GM19025 (cell line): ENCODE measurements around the gene SYNGR1.

Experiments
- ATAC-seq: cut with Tn5 transposase; IDR thresholded peaks from one replicate; pipeline ENCODE4 v1.9.1; 2021; ENCODE audit warnings: mild to moderate bottlenecking, low read depth, moderate library complexity; ENCODE audit not compliant: unreplicated experiment

Gene SYNGR1

DNA sequence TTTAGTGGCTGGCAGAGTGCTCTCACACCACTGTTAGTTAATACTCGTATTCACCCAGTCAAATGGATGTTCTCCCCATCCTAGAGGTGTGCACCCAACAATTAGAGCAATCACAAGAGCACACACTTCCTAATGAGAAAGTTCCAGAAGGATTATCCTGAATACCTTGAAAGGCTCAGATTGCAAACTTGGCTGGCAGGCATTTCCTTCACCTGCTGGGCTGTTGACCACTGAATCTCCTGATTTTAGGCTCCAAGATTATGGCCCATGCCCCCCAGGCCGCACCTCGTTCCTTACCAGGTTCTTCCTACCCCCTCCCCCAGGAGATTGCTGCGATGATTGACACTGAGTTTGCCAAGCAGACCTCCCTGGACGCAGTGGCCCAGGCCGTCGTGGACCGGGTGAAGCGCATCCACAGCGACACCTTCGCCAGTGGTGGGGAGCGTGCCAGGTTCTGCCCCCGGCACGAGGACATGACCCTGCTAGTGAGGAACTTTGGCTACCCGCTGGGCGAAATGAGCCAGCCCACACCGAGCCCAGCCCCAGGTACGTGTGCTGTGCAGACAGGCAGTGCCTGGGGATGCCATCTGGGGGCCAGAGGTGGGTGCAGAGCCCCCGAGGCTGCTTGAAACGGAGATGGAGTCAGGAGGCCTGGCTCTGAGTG, 76.7 kb downstream of the SYNGR1 start:
- no peak for ATAC-seq

DNA sequence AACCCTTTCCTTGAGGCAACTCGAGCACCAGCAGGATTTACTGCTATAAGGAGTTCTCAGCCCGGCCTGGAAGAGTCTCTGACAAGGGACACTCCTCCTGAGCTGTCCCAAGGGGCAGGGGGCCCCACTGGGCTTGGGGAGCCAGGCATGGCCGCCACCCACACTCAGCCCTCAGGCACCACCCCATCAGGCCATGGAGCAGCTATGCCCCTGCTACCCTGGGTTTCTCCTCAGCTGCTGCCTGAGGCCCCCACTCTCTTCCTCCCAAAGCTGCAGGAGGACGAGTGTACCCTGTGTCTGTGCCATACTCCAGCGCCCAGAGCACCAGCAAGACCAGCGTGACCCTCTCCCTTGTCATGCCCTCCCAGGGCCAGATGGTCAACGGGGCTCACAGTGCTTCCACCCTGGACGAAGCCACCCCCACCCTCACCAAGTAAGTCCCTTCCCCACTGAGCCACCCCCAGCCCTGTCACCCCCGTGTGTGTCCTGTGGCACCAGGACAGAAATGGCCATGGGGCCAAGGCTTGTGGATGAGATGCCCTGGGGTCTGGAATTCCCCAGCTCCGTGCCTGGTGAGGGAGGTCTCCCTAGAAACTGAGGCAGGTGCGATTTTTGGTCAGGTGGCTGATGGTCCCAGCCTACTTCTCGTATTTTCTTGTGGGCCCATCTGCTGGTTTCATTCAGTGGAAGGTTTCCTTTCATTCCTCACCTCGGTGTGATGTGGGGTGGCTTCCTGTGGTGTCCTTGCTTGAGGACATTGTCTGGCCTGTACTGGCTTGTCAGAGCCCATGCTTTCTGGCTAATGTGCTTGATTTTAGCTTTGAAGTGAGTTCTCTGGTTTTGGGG, 78.2 kb downstream of the SYNGR1 start:
- no peak for ATAC-seq

DNA sequence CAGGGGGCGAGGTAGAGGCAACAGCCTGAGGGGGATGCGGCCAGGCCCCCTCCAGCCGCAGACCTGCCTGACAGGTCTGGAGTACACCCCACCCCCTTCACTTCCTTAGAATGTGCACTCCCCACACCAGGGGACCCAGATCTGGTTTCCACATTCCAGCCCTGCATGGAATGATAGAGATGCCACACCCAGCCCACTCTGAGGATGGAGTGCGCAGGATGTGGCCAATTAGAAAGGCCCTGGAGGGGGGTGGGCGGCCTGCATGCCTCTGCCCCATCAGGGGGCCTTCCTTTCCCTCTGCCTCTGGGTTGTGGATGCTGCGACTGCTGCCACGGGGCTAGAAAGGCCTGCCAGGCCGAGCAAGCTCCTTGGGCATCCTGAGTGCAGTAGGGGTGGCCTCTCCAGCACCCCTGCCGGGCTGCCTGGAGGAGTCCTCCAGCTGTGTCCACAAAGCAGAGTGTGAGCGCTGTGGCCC, 78.8 kb downstream of the SYNGR1 start:
- no peak for ATAC-seq

DNA sequence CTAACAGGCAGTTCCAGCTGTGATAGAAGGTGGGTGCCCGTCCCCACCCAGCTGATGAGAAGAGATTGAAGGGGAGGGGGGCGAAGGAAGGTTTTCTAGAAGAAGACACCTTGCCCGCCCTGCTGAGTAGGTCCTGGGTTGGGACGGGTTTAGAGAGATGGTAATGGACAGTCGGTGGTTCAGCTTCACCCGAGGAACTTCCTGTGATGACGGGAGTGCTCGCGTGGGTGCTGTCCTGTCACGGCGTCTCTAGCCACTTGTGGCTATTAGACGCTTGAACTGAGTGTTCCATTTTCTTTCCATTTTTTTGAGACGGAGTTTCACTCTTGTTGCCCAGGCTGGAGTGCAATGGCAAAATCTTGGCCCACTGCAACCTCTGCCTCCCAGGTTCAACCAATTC, 79.4 kb downstream of the SYNGR1 start:
- no peak for ATAC-seq

DNA sequence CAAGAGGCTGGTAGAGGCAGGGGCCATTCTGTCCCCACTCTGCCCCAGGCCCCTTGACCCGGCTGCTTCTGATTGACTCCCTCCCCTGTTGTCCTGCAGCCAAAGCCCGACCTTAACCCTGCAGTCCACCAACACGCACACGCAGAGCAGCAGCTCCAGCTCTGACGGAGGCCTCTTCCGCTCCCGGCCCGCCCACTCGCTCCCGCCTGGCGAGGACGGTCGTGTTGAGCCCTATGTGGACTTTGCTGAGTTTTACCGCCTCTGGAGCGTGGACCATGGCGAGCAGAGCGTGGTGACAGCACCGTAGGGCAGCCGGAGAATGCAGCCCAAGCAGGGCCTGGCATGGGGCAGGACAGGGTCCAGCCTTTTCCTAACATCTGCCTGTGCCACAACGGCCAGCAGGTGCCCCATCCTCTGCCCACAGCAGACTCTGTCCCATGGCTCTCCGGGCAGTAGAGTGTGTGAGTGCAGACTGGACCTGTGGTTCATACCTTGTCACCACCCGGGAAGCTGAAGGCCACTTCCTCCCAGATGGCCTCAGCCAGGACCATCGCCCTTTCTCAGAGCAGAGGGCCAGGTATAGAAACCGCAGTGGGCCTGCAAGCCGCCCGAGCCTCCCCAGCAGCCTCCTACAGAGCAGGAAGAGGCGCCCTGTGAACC, 80.3 kb downstream of the SYNGR1 start:
- no peak for ATAC-seq

DNA sequence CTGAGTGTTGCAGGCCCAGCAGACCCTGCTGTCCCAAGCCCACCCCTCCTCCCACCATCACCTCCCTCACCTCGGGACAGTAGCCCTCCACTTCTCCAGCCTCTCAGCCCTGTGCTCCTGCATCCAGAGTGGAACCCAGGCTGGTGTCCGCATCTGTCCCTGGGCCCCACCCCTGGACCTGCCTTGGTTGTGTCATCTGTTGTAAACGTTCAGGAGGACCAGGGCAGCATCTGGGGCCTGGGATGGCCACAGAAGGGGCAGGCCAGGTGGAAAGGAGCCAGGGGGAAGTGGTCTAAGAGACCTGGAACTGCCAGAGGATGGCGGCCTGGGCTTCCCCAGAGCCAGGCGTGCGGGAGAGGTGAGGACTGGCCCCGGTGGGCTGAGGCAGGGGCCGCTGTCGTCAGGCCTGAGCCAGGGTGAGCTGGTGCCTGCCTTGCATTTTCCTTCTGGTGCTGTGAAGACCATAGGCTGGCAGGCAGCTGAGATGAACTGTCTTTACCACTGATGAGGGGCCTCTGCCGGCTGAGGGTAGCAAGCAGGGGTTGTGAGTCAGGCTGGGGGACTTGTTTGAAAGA, 80.9 kb downstream of the SYNGR1 start:
- no peak for ATAC-seq

DNA sequence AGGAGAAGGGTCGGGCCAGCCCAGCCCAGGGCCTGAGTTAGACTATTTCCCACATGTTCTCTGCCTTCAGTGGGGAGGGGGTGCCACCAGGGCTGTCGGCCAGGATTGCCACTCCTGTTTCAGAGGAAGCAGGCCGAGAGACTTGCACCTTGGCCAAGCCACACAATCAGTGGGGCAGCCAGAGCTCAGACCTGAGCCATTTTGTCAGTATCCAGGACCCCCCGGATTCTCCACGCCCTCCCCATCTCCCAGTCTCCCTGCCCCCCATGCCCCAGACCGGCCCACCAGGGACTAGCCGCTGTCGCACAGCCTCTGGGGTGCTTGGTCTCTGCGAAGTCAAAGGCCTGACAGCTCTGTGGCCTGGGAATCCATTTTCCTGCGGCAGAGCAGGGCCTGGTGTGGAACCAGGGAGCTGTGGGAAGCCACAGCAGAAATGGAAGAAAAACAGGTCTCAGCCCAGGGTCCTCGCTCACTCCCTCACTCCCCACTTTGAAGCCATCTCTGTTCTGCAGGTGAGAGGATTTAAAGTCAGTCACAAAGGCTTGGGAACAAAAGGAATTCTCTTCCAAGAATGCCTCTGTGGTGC, 81.5 kb downstream of the SYNGR1 start:
- no peak for ATAC-seq

DNA sequence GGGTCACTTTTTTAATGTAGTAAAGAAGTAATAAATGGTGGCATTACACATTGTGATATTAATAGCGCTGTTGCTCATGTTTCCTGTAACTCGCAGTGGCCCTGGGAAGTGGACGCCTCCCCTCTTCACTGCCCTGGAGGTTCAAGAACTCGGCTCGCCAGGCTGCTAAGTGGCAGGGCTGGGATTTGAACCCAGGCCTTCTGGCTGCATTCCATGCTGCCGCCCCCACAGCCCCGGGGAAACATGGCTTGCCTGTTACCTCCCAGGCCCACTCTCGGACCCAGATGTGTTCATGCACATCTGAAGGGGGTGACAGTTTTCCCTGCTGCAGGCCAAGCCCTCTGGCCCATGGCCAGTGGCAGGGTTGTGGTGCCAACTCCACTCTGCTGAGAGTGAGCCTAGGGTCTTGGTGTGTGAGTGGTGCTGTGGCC, 82.0 kb downstream of the SYNGR1 start:
- ATAC-seq = no peak

DNA sequence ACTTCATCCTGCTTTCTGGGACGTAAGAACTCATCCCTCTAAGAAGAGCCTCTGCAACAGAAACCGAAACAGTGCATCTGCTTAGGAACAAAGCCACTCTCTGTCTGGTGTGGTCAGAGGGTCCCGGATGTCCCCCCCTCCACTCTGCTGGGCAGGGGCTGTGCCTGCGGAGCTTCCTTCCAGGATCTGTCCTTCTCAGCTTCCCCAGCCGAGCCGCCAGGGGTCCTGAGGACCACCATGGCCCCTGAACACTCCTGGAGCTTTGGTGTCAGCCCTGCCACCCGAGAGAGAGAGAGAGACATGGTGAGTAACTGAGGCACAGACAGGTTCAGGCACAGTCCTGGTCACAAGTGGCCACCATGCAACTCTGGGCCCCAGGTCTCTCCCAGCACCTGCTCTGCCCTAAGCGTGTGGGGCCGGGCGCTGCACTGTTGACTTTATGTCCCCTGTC, 82.6 kb downstream of the SYNGR1 start:
- ATAC-seq = no peak

DNA sequence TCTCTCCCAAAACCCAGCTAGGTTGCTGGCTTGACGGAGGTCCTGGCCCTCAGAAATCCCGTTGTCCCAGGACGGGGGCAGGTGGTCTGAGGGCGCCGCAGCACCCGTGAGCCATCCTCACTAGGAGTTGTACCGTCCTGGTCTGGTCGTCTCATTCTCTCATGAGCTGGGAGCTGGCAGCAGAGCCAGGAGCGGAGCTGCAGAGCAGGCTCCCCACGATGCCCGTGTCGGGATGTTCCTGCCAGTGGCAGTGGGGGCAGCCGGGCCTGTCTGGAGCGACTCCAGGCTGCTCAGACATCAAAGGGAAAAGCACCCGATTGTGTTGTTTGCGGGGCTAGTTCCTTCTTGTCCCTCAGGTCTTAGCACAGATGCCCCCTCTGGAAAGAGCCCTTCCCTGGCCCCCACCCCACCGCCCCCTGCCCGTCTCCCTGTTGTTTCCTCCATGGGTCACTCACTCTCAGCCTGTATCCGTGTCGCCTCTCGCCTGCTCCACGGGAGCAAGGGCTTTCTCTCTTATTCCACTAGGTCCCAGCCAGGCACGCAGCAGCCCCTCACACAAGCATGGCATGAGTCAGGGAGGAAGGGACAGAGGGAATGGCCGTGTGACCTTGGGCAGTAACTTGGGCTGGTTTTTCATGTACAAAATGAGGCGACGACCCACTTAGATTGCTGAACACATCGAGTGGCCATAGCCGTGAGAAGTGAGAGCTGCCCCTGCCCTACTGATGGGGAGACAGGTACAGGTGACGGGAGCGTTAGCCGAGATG, 83.9 kb downstream of the SYNGR1 start:
- no peak for ATAC-seq

DNA sequence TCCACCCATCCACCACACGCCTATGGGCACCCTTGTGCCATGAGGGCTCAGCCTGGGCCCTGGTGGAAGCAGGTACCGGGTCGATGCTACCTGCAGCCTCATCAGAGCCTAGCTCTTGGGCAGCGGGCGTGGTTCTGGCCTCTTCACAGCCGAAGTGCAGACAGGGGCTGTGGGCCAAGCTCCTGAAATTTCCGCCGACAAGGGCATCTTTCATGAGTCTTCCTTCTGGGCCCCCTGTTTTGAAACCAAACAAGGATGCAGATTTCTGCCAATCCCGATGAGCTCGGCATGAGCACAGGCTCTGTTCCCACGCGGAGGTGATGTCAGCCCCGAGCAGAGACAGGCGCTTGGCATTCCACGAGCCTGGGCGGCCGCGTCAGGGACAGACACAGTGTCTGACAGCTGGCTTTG, 84.5 kb downstream of the SYNGR1 start:
- ATAC-seq = no peak

DNA sequence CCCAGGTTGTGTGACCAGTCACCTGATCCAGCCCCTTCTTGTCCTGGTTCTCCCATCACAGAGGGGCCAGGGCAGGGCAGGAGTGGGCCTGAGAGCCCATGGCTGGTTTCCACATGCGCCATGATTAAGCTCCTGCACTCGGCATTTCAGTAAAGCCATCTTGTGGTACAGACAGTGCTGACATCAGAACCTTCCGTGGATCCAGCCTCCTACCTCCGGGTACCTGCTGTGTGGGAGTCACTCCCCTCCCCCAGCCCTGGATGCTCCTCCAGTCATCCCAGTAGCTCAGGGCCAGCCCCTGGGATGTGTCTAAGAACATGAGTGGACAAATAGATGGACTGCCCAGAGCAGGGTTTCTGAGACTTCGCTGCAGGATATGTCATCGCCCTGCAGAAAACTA, 84.9 kb downstream of the SYNGR1 start:
- ATAC-seq = no peak
